K562 (cell line): ENCODE measurements around the gene PRODH. TPM values are rescaled to one million over a fixed set of nuclear protein-coding genes. Genes with fewer than 3 reads are reported as not detected.
A peak's percentile ranks its signal among the peaks of the same experiment; 100 is the strongest.

ENCODE experiments used
- ATAC-seq: fragments of 200-7000 bp; cut with Tn5 transposase; 3 replicates; pipeline ENCODE4 v1.9.1; 2020; ENCODE audit warnings: moderate library complexity
- BruUV-seq: library from RNA; stranded (reverse); fragments of 400-500 nt; replicated peaks from 2 replicates; lab custom pipeline; 2021; lab: Mats Ljungman, UMichigan
- CTCF ChIA-PET: fragments of 300-600 bp; formaldehyde crosslinking; extraction: SDS; loops from one replicate; lab custom pipeline; 2021; ENCODE audit warnings: low intra/inter-chr PET ratio; lab: Yijun Ruan, JAX
- POLR2A ChIA-PET: fragments of 300-600, 350-650 bp; sonication (Branson Sonifier 250); formaldehyde crosslinking; extraction: SDS; loops from one replicate; lab custom pipeline; 2021; ENCODE audit warnings: antibody characterized with exemption, inconsistent platforms; lab: Yijun Ruan, JAX
- DNase-seq, 4 experiments: peaks; one replicate each; pipeline versions ENCODE4 v3.0.0 to v3.0.0-alpha.2; 2011 to 2018; ENCODE audit warnings: low spot score in 3 of 4, mixed read lengths in 3 of 4; ENCODE audit errors: extremely low read depth in 1 of 4
- FAIRE-seq: peaks from 2 replicates; lab custom pipeline; 2011; peaks lifted over from hg19 to GRCh38; lab: Jason Lieb, UNC
- H2AFZ ChIP-seq: 2 replicates; pipeline ENCODE4 v1.6.0; 2011; ENCODE audit warnings: low read depth, low read length, control low read depth, inconsistent platforms
- H3K27ac ChIP-seq: fragments of 200-600 bp; 3 replicates; pipeline ENCODE4 v1.8.0; 2011; ENCODE audit warnings: low read depth, mild to moderate bottlenecking, control low read depth, inconsistent platforms, low read length, moderate library complexity, mixed read lengths; ENCODE audit errors: extremely low read depth
- H3K27me3 ChIP-seq, 2 experiments: fragments of 300-600 bp in 1 of 2; 2 replicates in 1 of 2; 3 replicates in 1 of 2; pipeline versions ENCODE4 v1.6.0 to v1.8.0; 2011; ENCODE audit warnings: inconsistent platforms in 2 of 2, low read length in 2 of 2, mild to moderate bottlenecking in 1 of 2, mixed read lengths in 1 of 2, moderate library complexity in 1 of 2; ENCODE audit not compliant: control insufficient read depth in 2 of 2, insufficient read depth in 2 of 2
- H3K36me3 ChIP-seq: fragments of 300-600 bp; 3 replicates; pipeline ENCODE4 v1.8.0; 2011; ENCODE audit warnings: mild to moderate bottlenecking, low read length, inconsistent platforms; ENCODE audit not compliant: control insufficient read depth, insufficient read depth
- H3K4me1 ChIP-seq, 2 experiments: fragments of 200-600 bp in 1 of 2; replicated peaks in 1 of 2; 2 replicates in 1 of 2; 3 replicates in 1 of 2; pipeline versions ENCODE4 v1.5.1 to v1.8.0; 2011; ENCODE audit warnings: inconsistent platforms in 2 of 2, low read length in 2 of 2, mild to moderate bottlenecking in 1 of 2, mixed read lengths in 1 of 2, moderate library complexity in 1 of 2; ENCODE audit not compliant: control insufficient read depth in 2 of 2, insufficient read depth in 2 of 2
- H3K4me2 ChIP-seq: 2 replicates; pipeline ENCODE4 v1.6.1; 2011; ENCODE audit warnings: low read length, control low read depth, inconsistent platforms, mixed read lengths; ENCODE audit not compliant: insufficient read depth
- H3K4me3 ChIP-seq: fragments of 200-600 bp; sonication (generic), shearing (Covaris generic); 2 replicates; pipeline ENCODE4 v1.5.1; 2016; ENCODE audit warnings: control low read depth, inconsistent platforms
- H3K79me2 ChIP-seq: fragments of 200-600 bp; 3 replicates; pipeline ENCODE4 v1.8.0; 2011; ENCODE audit warnings: low read length, inconsistent platforms; ENCODE audit not compliant: control insufficient read depth, insufficient read depth
- H3K9ac ChIP-seq, 2 experiments: 2 replicates each; pipeline versions ENCODE4 v1.6.0 to v1.6.1; 2011; ENCODE audit warnings: low read depth in 2 of 2, low read length in 2 of 2, control low read depth in 1 of 2, inconsistent platforms in 1 of 2, mild to moderate bottlenecking in 1 of 2, mixed read lengths in 1 of 2; ENCODE audit not compliant: insufficient read depth in 1 of 2
- H3K9me1 ChIP-seq: one replicate; pipeline ENCODE4 v1.6.0; 2011; ENCODE audit warnings: inconsistent platforms, mild to moderate bottlenecking, low read length, moderate library complexity; ENCODE audit not compliant: control insufficient read depth, insufficient read depth
- H3K9me3 ChIP-seq: replicated peaks from 2 replicates; pipeline ENCODE4 v1.5.1; 2011; ENCODE audit warnings: low read depth, low read length, inconsistent platforms; ENCODE audit not compliant: control insufficient read depth, insufficient read depth
- H4K20me1 ChIP-seq: replicated peaks from 2 replicates; pipeline ENCODE4 v1.6.1; 2011; ENCODE audit warnings: low read length, inconsistent platforms, mixed read lengths; ENCODE audit not compliant: control insufficient read depth, insufficient read depth
- ASH1L ChIP-seq: fragments of 450-650 bp; IDR thresholded peaks from 2 replicates; pipeline ENCODE4 v1.6.1; 2018; ENCODE audit warnings: borderline replicate concordance, mild to moderate bottlenecking, low read depth; ENCODE audit not compliant: partially characterized antibody
- GTF2A2 ChIP-seq: IDR thresholded peaks from 2 replicates; pipeline ENCODE4 v1.6.1; 2016; ENCODE audit warnings: mild to moderate bottlenecking, missing genetic modification characterization, missing compliant biosample characterization
- MBD1 ChIP-seq: fragments of 250-450 bp; sonication (Bioruptor Pico); IDR thresholded peaks from 2 replicates; pipeline ENCODE4 v1.8.0; 2022; ENCODE audit warnings: inconsistent platforms
- MECOM ChIP-seq: fragments of 250-450 bp; sonication (Bioruptor Pico); IDR thresholded peaks from 2 replicates; pipeline ENCODE4 v1.8.0; 2022; ENCODE audit warnings: inconsistent platforms
- MED1 ChIP-seq: sonication (generic); formaldehyde crosslinking; IDR thresholded peaks from 2 replicates; pipeline ENCODE4 v1.8.1; 2023; ENCODE audit warnings: missing genetic modification reagents, borderline replicate concordance
- RB1 ChIP-seq: fragments of 450-650 bp; IDR thresholded peaks from 2 replicates; pipeline ENCODE4 v1.6.1; 2017; ENCODE audit warnings: low read depth, mild to moderate bottlenecking
- SETDB1 ChIP-seq: IDR thresholded peaks from one replicate; pipeline ENCODE4 v1.6.1; 2012; ENCODE audit warnings: low read length, control low read depth, inconsistent platforms
- SMAD2 ChIP-seq: fragments of 150-350 bp; IDR thresholded peaks from 2 replicates; pipeline ENCODE4 v1.6.1; 2014; ENCODE audit warnings: low read depth, mild to moderate bottlenecking, low read length
- TBP ChIP-seq: optimal IDR thresholded peaks from 2 replicates; pipeline ENCODE3; 2011; ENCODE audit warnings: low read depth, low read length, improper control_type of control experiment
- TFE3 ChIP-seq: fragments of 450-650 bp; formaldehyde crosslinking; IDR thresholded peaks from 2 replicates; pipeline ENCODE4 v1.4.0; 2020; ENCODE audit warnings: mild to moderate bottlenecking, mixed read lengths
- ZNF197 ChIP-seq: fragments of 200-800 bp; sonication (Bioruptor generic); IDR thresholded peaks from 2 replicates; pipeline ENCODE4 v1.6.1; 2016; ENCODE audit warnings: low read depth, missing genetic modification characterization, missing compliant biosample characterization
- WGBS: fragments of 100-300 bp; shearing (Covaris generic); methylation state at CpG from one replicate; pipeline ENCODE4 v1.1.6; 2016; ENCODE audit warnings: low coverage, mixed read lengths; ENCODE audit not compliant: insufficient coverage; ENCODE audit errors: missing lambda C conversion rate; 5-methylcytosine and 5-hydroxymethylcytosine counted together
- in situ Hi-C: fragments of 300-500 bp; cut with MboI; formaldehyde crosslinking; loops from 4 replicates; pipeline ENCODE4 v1.15.0; 2018; ENCODE audit warnings: inconsistent platforms, mixed read lengths
- intact Hi-C: fragments of 100-400 bp; cut with micrococcal nuclease; formaldehyde crosslinking; loops from 2 replicates; pipeline ENCODE4 v1.14.2; 2022
- polyA plus RNA-seq, 8 experiments: library from polyadenylated mRNA; depleted of rRNA in 4 of 8; stranded (reverse) in 5 of 8; unstranded in 3 of 8; fragments of >200 nt; fragmentation: Nextera tagmentation in 2 of 8; fragmentation: Illumina TruSeq in 1 of 8; extraction: Ambion mirVana in 2 of 8; extraction: Trizol in 1 of 8; gene quantifications; 2 replicates each; pipeline versions ENCODE4 v1.2.1 to v1.2.3, GENCODE V29; 2011 to 2014; ENCODE audit warnings: inconsistent platforms in 1 of 8, missing spikeins in 1 of 8
- total RNA-seq, 7 experiments: library from RNA; depleted of rRNA in 6 of 7; stranded (reverse); fragments of >200 nt in 6 of 7; fragmentation: Illumina TruSeq in 2 of 7; extraction: Trizol in 2 of 7; gene quantifications; 2 replicates each; pipeline versions ENCODE4 v1.2.1 to v1.2.3, GENCODE V29; 2011 to 2021; ENCODE audit warnings: low replicate concordance in 1 of 7
- TF ChIP-seq, protein P1 (sequence below): sonication (generic); formaldehyde crosslinking; IDR thresholded peaks from 2 replicates; pipeline ENCODE4 v1.8.0; 2022; ENCODE audit warnings: missing genetic modification reagents, mild to moderate bottlenecking, borderline replicate concordance
- TF ChIP-seq, protein P2 (sequence below): fragments of 250-450 bp; sonication (Bioruptor Pico); IDR thresholded peaks from 2 replicates; pipeline ENCODE4 v1.5.0; 2022; ENCODE audit warnings: mild to moderate bottlenecking

Gene PRODH
- total and polyA plus RNA-seq, 9 of the 15 experiments (the other 6 are each of a cell fraction or from before 2014, with no cell fraction given), result 0.07 to 0.11 TPM; not detected in 7

GRCh38 chr22:18968011-18968749 is 32.1 kb upstream of the PRODH start:
- POLR2A ChIA-PET, result interaction anchor here (0.6 to 1.0 kb wide), 3 partner anchors 16 to 513 kb away, joined by 3 to 5 read pairs (median 4); no protein-coding TSS in a partner anchor
- H3K4me2 ChIP-seq, result no peak overlapping the region
- WGBS, result 2% methylated on average over 20 of the region's 20 CpGs
- no peak overlapping the region for H3K9ac ChIP-seq
- FAIRE-seq (peak; percentile 69), DNase-seq (peak; percentile 75 to 94 (median 85)), ATAC-seq (peak; percentile 80)
- H2AFZ ChIP-seq, result no peak overlapping the region
- H3K79me2 ChIP-seq, result no peaks in the 10 kb centered on the region
- peaks cover 50% of the 10 kb centered on the region for H4K20me1 ChIP-seq
- peaks cover 20 to 62% of the 10 kb centered on the region in 2 experiments; a peak in 4 of 5 replicates for H3K27me3 ChIP-seq
- no peaks in the 10 kb centered on the region for H3K9me3 ChIP-seq
- H3K4me1 ChIP-seq, result peaks cover 0 to 45% of the 10 kb centered on the region in 2 experiments; a peak in 2 of 5 replicates
- in situ Hi-C loops, result no loop called here
- H3K4me3 ChIP-seq, result no peak overlapping the region
- no peak overlapping the region for H3K27ac ChIP-seq
- peaks cover 7% of the 10 kb centered on the region for H3K9me1 ChIP-seq
- CTCF ChIA-PET, result interaction anchor here (0.5 to 0.7 kb wide), 2 partner anchors 350 to 661 kb away, joined by 4 read pairs; no protein-coding TSS in a partner anchor
- no TSS peak for BruUV-seq
- intact Hi-C loops, result no loop called here
- no peaks in the 10 kb centered on the region for H3K36me3 ChIP-seq
- TF ChIP-seq GTF2A2 (tag) (no peak), ASH1L (no peak), SETDB1 (no peak), SMAD2 (no peak), MECOM (CRISPR knock-in tag) (no peak), MBD1 (CRISPR knock-in tag) (no peak), MED1 (CRISPR knock-in tag) (peak; percentile 77; the same call in 1 of the 2 replicates), ZNF197 (CRISPR knock-in tag) (no peak), TFE3 (CRISPR knock-in tag) (no peak), TBP (no peak), RB1 (peak; percentile 54; the same call in 1 of the 2 replicates)
- TF ChIP-seq, protein P1, sequence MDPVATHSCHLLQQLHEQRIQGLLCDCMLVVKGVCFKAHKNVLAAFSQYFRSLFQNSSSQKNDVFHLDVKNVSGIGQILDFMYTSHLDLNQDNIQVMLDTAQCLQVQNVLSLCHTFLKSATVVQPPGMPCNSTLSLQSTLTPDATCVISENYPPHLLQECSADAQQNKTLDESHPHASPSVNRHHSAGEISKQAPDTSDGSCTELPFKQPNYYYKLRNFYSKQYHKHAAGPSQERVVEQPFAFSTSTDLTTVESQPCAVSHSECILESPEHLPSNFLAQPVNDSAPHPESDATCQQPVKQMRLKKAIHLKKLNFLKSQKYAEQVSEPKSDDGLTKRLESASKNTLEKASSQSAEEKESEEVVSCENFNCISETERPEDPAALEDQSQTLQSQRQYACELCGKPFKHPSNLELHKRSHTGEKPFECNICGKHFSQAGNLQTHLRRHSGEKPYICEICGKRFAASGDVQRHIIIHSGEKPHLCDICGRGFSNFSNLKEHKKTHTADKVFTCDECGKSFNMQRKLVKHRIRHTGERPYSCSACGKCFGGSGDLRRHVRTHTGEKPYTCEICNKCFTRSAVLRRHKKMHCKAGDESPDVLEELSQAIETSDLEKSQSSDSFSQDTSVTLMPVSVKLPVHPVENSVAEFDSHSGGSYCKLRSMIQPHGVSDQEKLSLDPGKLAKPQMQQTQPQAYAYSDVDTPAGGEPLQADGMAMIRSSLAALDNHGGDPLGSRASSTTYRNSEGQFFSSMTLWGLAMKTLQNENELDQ, result peak; percentile 98
- TF ChIP-seq, protein P2, sequence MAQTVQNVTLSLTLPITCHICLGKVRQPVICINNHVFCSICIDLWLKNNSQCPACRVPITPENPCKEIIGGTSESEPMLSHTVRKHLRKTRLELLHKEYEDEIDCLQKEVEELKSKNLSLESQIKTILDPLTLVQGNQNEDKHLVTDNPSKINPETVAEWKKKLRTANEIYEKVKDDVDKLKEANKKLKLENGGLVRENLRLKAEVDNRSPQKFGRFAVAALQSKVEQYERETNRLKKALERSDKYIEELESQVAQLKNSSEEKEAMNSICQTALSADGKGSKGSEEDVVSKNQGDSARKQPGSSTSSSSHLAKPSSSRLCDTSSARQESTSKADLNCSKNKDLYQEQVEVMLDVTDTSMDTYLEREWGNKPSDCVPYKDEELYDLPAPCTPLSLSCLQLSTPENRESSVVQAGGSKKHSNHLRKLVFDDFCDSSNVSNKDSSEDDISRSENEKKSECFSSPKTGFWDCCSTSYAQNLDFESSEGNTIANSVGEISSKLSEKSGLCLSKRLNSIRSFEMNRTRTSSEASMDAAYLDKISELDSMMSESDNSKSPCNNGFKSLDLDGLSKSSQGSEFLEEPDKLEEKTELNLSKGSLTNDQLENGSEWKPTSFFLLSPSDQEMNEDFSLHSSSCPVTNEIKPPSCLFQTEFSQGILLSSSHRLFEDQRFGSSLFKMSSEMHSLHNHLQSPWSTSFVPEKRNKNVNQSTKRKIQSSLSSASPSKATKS (CRISPR knock-in tag), result no peak
